ENCODE measurements around the gene GNRH2. TPM values are rescaled to one million over a fixed set of nuclear protein-coding genes. Genes with fewer than 3 reads are reported as not detected.

Gene GNRH2
- total and polyA plus RNA-seq, 2 donors (not counting 3 experiments of a cell fraction or from before 2014, with no cell fraction given), result 1.9 TPM; not detected in 1

DNA sequence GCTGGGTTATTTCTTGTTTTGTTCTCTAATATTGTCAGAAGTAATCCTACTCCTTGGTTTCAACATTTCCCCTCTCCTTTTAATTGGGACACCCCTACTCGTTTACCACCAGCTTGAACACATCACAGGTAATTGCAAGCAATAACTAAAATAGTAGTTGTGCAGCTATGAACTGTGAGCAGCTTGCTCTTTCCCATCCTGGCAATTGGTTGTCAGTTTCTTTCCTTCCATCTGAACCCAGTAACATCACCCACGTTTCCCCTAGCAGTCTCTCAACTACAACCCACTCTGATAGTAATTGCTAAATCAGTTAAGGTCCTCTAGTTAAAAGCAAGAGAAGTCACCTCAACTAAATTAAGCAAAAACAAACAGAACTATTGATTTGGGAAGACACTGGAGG lies 47.6 kb upstream of the GNRH2 start:
- H3K27me3 ChIP-seq (ENCODE audit: control insufficient read depth in 2 of 2, insufficient read depth in 2 of 2, low read length in 2 of 2), result no peaks in the 10 kb centered on the region
- no peak overlapping the region for H3K27ac ChIP-seq (ENCODE audit: insufficient read depth, low read depth, low read length)
- CTCF ChIA-PET, result no interaction called here
- POLR2A ChIA-PET, result no interaction called here
- no TSS peak for BruUV-seq (replicated peaks)
- no peaks in the 10 kb centered on the region for H3K9me1 ChIP-seq (replicated peaks; ENCODE audit: control insufficient read depth, extremely low read depth, insufficient read depth, low read length)
- H3K36me3 ChIP-seq (ENCODE audit: control insufficient read depth in 2 of 2, extremely low read depth in 1 of 2, insufficient read depth in 2 of 2, low read length in 2 of 2), result peaks cover 2 to 5% of the 10 kb centered on the region in 2 experiments
- DNase-seq (ENCODE audit: low read depth, low spot score) (no peak), FAIRE-seq (no peak)
- H3K4me1 ChIP-seq (ENCODE audit: control insufficient read depth, extremely low read depth, insufficient read depth, low read length), result no peaks in the 10 kb centered on the region
- no peak overlapping the region for H3K9ac ChIP-seq (replicated peaks; ENCODE audit: extremely low read depth, insufficient read depth, low read length)
- intact Hi-C loops (cut with micrococcal nuclease) (no loop called here), dilution Hi-C loops (cut with MboI; ENCODE audit: extremely low pct_ligation_motif_present, low sequenced_read_pairs) (no loop called here)
- TF ChIP-seq EZH2 (IDR thresholded peaks at IDR 0.05; ENCODE audit: borderline replicate concordance, low read depth, low read length, severe bottlenecking) (no peak), MYC (IDR thresholded peaks at IDR 0.05; ENCODE audit: low read depth, low read length) (no peak), JUN (IDR thresholded peaks at IDR 0.05; ENCODE audit: borderline replicate concordance, insufficient read depth, insufficient read length, low read depth) (no peak), GATA2 (IDR thresholded peaks at IDR 0.05; ENCODE audit: insufficient read depth, insufficient read length, low read depth, low read length) (no peak), POLR2A (IDR thresholded peaks at IDR 0.05; ENCODE audit: low read depth, low read length) (no peak), FOS (IDR thresholded peaks at IDR 0.05; ENCODE audit: borderline replicate concordance, insufficient read depth, low read length) (no peak), POLR2AphosphoS5 (IDR thresholded peaks at IDR 0.05; ENCODE audit: insufficient read depth, low read depth, low read length) (no peak)
- TF ChIP-seq, protein P1, sequence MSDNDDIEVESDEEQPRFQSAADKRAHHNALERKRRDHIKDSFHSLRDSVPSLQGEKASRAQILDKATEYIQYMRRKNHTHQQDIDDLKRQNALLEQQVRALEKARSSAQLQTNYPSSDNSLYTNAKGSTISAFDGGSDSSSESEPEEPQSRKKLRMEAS (IDR thresholded peaks at IDR 0.05; ENCODE audit: insufficient read depth, insufficient read length), result no peak
- TF ChIP-seq, protein P2, sequence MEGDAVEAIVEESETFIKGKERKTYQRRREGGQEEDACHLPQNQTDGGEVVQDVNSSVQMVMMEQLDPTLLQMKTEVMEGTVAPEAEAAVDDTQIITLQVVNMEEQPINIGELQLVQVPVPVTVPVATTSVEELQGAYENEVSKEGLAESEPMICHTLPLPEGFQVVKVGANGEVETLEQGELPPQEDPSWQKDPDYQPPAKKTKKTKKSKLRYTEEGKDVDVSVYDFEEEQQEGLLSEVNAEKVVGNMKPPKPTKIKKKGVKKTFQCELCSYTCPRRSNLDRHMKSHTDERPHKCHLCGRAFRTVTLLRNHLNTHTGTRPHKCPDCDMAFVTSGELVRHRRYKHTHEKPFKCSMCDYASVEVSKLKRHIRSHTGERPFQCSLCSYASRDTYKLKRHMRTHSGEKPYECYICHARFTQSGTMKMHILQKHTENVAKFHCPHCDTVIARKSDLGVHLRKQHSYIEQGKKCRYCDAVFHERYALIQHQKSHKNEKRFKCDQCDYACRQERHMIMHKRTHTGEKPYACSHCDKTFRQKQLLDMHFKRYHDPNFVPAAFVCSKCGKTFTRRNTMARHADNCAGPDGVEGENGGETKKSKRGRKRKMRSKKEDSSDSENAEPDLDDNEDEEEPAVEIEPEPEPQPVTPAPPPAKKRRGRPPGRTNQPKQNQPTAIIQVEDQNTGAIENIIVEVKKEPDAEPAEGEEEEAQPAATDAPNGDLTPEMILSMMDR (IDR thresholded peaks at IDR 0.05; ENCODE audit: extremely low read depth in 1 of 2, insufficient read depth in 1 of 2, low read depth in 1 of 2, low read length in 2 of 2), result no peak
- no peaks in the 10 kb centered on the region for H3K79me2 ChIP-seq (ENCODE audit: control insufficient read depth, insufficient read depth, low read length)
- H3K4me2 ChIP-seq (ENCODE audit: insufficient read depth, low read length), result no peak overlapping the region
- no peak overlapping the region for H2AFZ ChIP-seq (ENCODE audit: low read depth, low read length)
- H4K20me1 ChIP-seq (replicated peaks; ENCODE audit: control insufficient read depth, extremely low read depth, insufficient read depth, low read length), result no peaks in the 10 kb centered on the region
- no peak overlapping the region for H3K4me3 ChIP-seq (replicated peaks in 1 of 3; ENCODE audit: insufficient read depth in 1 of 3, low read depth in 1 of 3, low read length in 3 of 3)
- no peaks in the 10 kb centered on the region for H3K9me3 ChIP-seq (replicated peaks; ENCODE audit: control insufficient read depth, insufficient read depth, low read length)
